Tibial nerve (tissue), 4 donors: ENCODE data around the gene CUX1. TPM values are rescaled to one million over a fixed set of nuclear protein-coding genes. Genes with fewer than 3 reads are reported as not detected.

Source experiments
- DNase-seq, 2 donors: peaks; one replicate each; pipeline ENCODE4 v3.0.0-alpha.2; 2019; ENCODE audit warnings: low spot score in 2 of 2
- H3K27ac ChIP-seq, 4 donors: fragments of 200-600 bp; sonication (generic) in 3 of 4; one replicate each; pipeline ENCODE4 v1.5.1; 2017 to 2019; ENCODE audit warnings: mild to moderate bottlenecking in 1 of 4
- H3K27me3 ChIP-seq, 2 donors: fragments of 200-600 bp; sonication (generic) in 1 of 2; one replicate each; pipeline versions ENCODE4 v1.5.1 to v1.6.0; 2017 to 2019
- H3K36me3 ChIP-seq, 3 donors: fragments of 200-600 bp; sonication (generic); one replicate each; pipeline ENCODE4 v1.5.1; 2018 to 2019
- H3K4me1 ChIP-seq, 4 donors: fragments of 200-600 bp; sonication (generic) in 3 of 4; one replicate each; pipeline ENCODE4 v1.5.1; 2017 to 2019
- H3K4me3 ChIP-seq, 4 donors: fragments of 200-600 bp; sonication (generic) in 3 of 4; one replicate each; pipeline ENCODE4 v1.5.1; 2017 to 2019; ENCODE audit warnings: mild to moderate bottlenecking in 1 of 4, moderate library complexity in 1 of 4
- H3K9me3 ChIP-seq, 4 donors: fragments of 200-600 bp; sonication (generic) in 3 of 4; one replicate each; pipeline ENCODE4 v1.5.1; 2017 to 2019
- CTCF ChIP-seq, 5 experiments: fragments of 200-600 bp in 3 of 5; fragments of 450-650 bp in 2 of 5; sonication (generic) in 3 of 5; IDR thresholded peaks; one replicate each; pipeline ENCODE4 v1.5.1; 2016 to 2019; ENCODE audit warnings: antibody characterized with exemption in 5 of 5, mild to moderate bottlenecking in 3 of 5, moderate library complexity in 2 of 5
- EP300 ChIP-seq, 2 donors: sonication (generic); formaldehyde crosslinking; IDR thresholded peaks; one replicate each; pipeline ENCODE4 v1.6.1; 2017; ENCODE audit warnings: antibody characterized with exemption in 2 of 2, mild to moderate bottlenecking in 1 of 2
- POLR2A ChIP-seq, 2 donors: fragments of 450-650 bp; IDR thresholded peaks; one replicate each; pipeline ENCODE4 v1.6.1; 2017; ENCODE audit warnings: antibody characterized with exemption in 2 of 2, mild to moderate bottlenecking in 2 of 2, moderate library complexity in 2 of 2
- WGBS, 2 donors: methylation state at CpG; one replicate each; pipeline ENCODE4 v1.1.5; 2018; 5-methylcytosine and 5-hydroxymethylcytosine counted together
- total RNA-seq, 4 donors: library from RNA; depleted of rRNA; stranded (reverse); fragments of >200 nt; gene quantifications; one replicate each; pipeline ENCODE4 v1.1.0, GENCODE V29; 2016

The CUX1 gene
- total RNA-seq, 4 donors from 2014 or later: 74.5 to 104 (median 84.3) TPM

GRCh38 chr7:102189756-102190155 lies 372.3 kb downstream of the CUX1 start:
- Histone ChIP-seq H3K36me3 (peaks cover 0 to 82% (median 6%) of the 10 kb centered on the region in 3 donors), H3K27me3 (no peaks in the 10 kb centered on the region), H3K27ac (no peak overlapping the region), H3K9me3 (no peaks in the 10 kb centered on the region), H3K4me3 (no peak overlapping the region), H3K4me1 (no peaks in the 10 kb centered on the region)
- DNase-seq: no peak
- 77% methylated on average over 7 of the region's 7 CpGs for WGBS, 2 donors
- TF ChIP-seq EP300 (IDR thresholded peaks at IDR 0.05) (no peak), POLR2A (IDR thresholded peaks at IDR 0.05) (no peak), CTCF (IDR thresholded peaks at IDR 0.05) (no peak)

GRCh38 chr7:102190776-102191350 lies 373.4 kb downstream of the CUX1 start:
- peaks cover 0 to 81% (median 6%) of the 10 kb centered on the region in 3 donors for H3K36me3 ChIP-seq
- DNase-seq: no peak
- H3K27me3 ChIP-seq: no peaks in the 10 kb centered on the region
- H3K4me3 ChIP-seq: no peak overlapping the region
- no peak overlapping the region for H3K27ac ChIP-seq
- no peaks in the 10 kb centered on the region for H3K4me1 ChIP-seq
- TF ChIP-seq CTCF (IDR thresholded peaks at IDR 0.05) (no peak), EP300 (IDR thresholded peaks at IDR 0.05) (no peak), POLR2A (IDR thresholded peaks at IDR 0.05) (no peak)
- WGBS, 2 donors: 87 to 90% methylated on average over 13 of the region's 13 CpGs
- no peaks in the 10 kb centered on the region for H3K9me3 ChIP-seq

- Histone ChIP-seq H3K36me3 (peaks cover 0 to 86% (median 6%) of the 10 kb centered on the region in 3 donors), H3K27me3 (no peaks in the 10 kb centered on the region), H3K4me3 (no peak overlapping the region), H3K27ac (no peak overlapping the region), H3K4me1 (no peaks in the 10 kb centered on the region), H3K9me3 (no peaks in the 10 kb centered on the region)
- 82 to 88% methylated on average over 17 of the region's 17 CpGs for WGBS, 2 donors
- no peak for DNase-seq
- no peak for TF ChIP-seq CTCF (IDR thresholded peaks at IDR 0.05)
- TF ChIP-seq EP300 (IDR thresholded peaks at IDR 0.05): no peak
These were observed 374.3 kb downstream of the CUX1 start for GRCh38 chr7:102191556-102192379.

GRCh38 chr7:102192790-102193189 lies 375.4 kb downstream of the CUX1 start:
- DNase-seq: no peak
- 89 to 98% methylated on average over 3 of the region's 3 CpGs for WGBS, 2 donors
- H3K4me3 ChIP-seq: no peak overlapping the region
- TF ChIP-seq POLR2A (IDR thresholded peaks at IDR 0.05) (no peak), EP300 (IDR thresholded peaks at IDR 0.05) (no peak), CTCF (IDR thresholded peaks at IDR 0.05) (no peak)
- H3K27ac ChIP-seq: no peak overlapping the region
- no peaks in the 10 kb centered on the region for H3K27me3 ChIP-seq
- H3K4me1 ChIP-seq: no peaks in the 10 kb centered on the region
- H3K9me3 ChIP-seq: no peaks in the 10 kb centered on the region
- H3K36me3 ChIP-seq: peaks cover 0 to 92% (median 6%) of the 10 kb centered on the region in 3 donors

GRCh38 chr7:102193806-102194205 lies 376.4 kb downstream of the CUX1 start:
- H3K9me3 ChIP-seq: no peaks in the 10 kb centered on the region
- no peaks in the 10 kb centered on the region for H3K27me3 ChIP-seq
- peaks cover 2 to 95% (median 6%) of the 10 kb centered on the region in 3 donors for H3K36me3 ChIP-seq
- no peak for TF ChIP-seq POLR2A (IDR thresholded peaks at IDR 0.05)
- TF ChIP-seq CTCF (IDR thresholded peaks at IDR 0.05): no peak
- no peak overlapping the region for H3K27ac ChIP-seq
- H3K4me3 ChIP-seq: no peak overlapping the region
- no peaks in the 10 kb centered on the region for H3K4me1 ChIP-seq
- DNase-seq: no peak
- WGBS, 2 donors: 87% methylated on average over 8 of the region's 8 CpGs
